ENCODE measurements around the gene ITGA11. TPM values are rescaled to one million over a fixed set of nuclear protein-coding genes. Genes with fewer than 3 reads are reported as not detected.

The ITGA11 gene
- total RNA-seq, 1 donor from 2014 or later: 31.4 TPM

- no peak for TF ChIP-seq CTCF (IDR thresholded peaks at IDR 0.05; ENCODE audit: borderline replicate concordance)
- Histone ChIP-seq H3K27me3 (ENCODE audit: low read depth) (no peaks in the 10 kb centered on the region), H3K9me3 (replicated peaks) (no peaks in the 10 kb centered on the region), H3K4me1 (no peaks in the 10 kb centered on the region), H3K36me3 (no peaks in the 10 kb centered on the region), H3K27ac (replicated peaks) (no peak overlapping the region), H3K4me3 (no peak overlapping the region)
- DNase-seq: no peak
- intact Hi-C loops (cut with micrococcal nuclease): no loop called here
Measured at GRCh38 chr15:68265674-68266073, 166.3 kb downstream of the ITGA11 start.

GRCh38 chr15:68265081-68265480, 166.9 kb downstream of the ITGA11 start:
- Histone ChIP-seq H3K36me3 (no peaks in the 10 kb centered on the region), H3K4me1 (peaks cover 1% of the 10 kb centered on the region), H3K9me3 (replicated peaks) (no peaks in the 10 kb centered on the region), H3K27me3 (ENCODE audit: low read depth) (no peaks in the 10 kb centered on the region), H3K4me3 (no peak overlapping the region), H3K27ac (replicated peaks) (no peak overlapping the region)
- no peak for DNase-seq
- intact Hi-C loops (cut with micrococcal nuclease): no loop called here
- TF ChIP-seq CTCF (IDR thresholded peaks at IDR 0.05; ENCODE audit: borderline replicate concordance): no peak

- H3K4me3 ChIP-seq: no peak overlapping the region
- intact Hi-C loops (cut with micrococcal nuclease): no loop called here
- H3K36me3 ChIP-seq: no peaks in the 10 kb centered on the region
- peaks cover 9% of the 10 kb centered on the region for H3K4me1 ChIP-seq
- DNase-seq: no peak
- no peaks in the 10 kb centered on the region for H3K27me3 ChIP-seq (ENCODE audit: low read depth)
- TF ChIP-seq CTCF (IDR thresholded peaks at IDR 0.05; ENCODE audit: borderline replicate concordance): no peak
- H3K27ac ChIP-seq (replicated peaks): no peak overlapping the region
- no peaks in the 10 kb centered on the region for H3K9me3 ChIP-seq (replicated peaks)
Measured at GRCh38 chr15:68264282-68264681, 167.7 kb downstream of the ITGA11 start.

GRCh38 chr15:68262514-68263356, 169.2 kb downstream of the ITGA11 start:
- Histone ChIP-seq H3K27ac (replicated peaks) (no peak overlapping the region), H3K9me3 (replicated peaks) (no peaks in the 10 kb centered on the region), H3K4me1 (peaks cover 12% of the 10 kb centered on the region), H3K4me3 (no peak overlapping the region), H3K36me3 (no peaks in the 10 kb centered on the region), H3K27me3 (ENCODE audit: low read depth) (no peaks in the 10 kb centered on the region)
- no peak for DNase-seq
- TF ChIP-seq CTCF (IDR thresholded peaks at IDR 0.05; ENCODE audit: borderline replicate concordance): no peak
- intact Hi-C loops (cut with micrococcal nuclease): no loop called here

- intact Hi-C loops (cut with micrococcal nuclease): no loop called here
- TF ChIP-seq CTCF (IDR thresholded peaks at IDR 0.05; ENCODE audit: borderline replicate concordance): no peak
Measured at GRCh38 chr15:68261980-68262379, 170.0 kb downstream of the ITGA11 start.

More at GRCh38 chr15:68261980-68262379, 170.0 kb downstream of the ITGA11 start:
- H3K4me1 ChIP-seq: peaks cover 19% of the 10 kb centered on the region
- DNase-seq: no peak
- no peaks in the 10 kb centered on the region for H3K9me3 ChIP-seq (replicated peaks)
- H3K4me3 ChIP-seq: no peak overlapping the region
- H3K36me3 ChIP-seq: no peaks in the 10 kb centered on the region
- H3K27ac ChIP-seq (replicated peaks): no peak overlapping the region
- H3K27me3 ChIP-seq (ENCODE audit: low read depth): no peaks in the 10 kb centered on the region

Measured in left ventricle myocardium inferior (tissue), 1 donor.